Gastrocnemius medialis (tissue), 4 donors: ENCODE results near the gene POU3F3. TPM values are rescaled to one million over a fixed set of nuclear protein-coding genes. Genes with fewer than 3 reads are reported as not detected.

ENCODE experiments used
- ATAC-seq, 2 donors: fragments of 150-250 bp; one replicate each; pipeline ENCODE4 v1.9.1; 2016
- DNase-seq, 2 donors: peaks; one replicate each; pipeline ENCODE4 v3.0.0-alpha.2; 2019
- H3K27ac ChIP-seq, 4 donors: fragments of 200-600 bp; sonication (generic); 1 replicate in 1 of 4; 2 replicates in 3 of 4; pipeline ENCODE4 v1.5.1; 2016 to 2018; ENCODE audit warnings: mild to moderate bottlenecking in 2 of 4, moderate library complexity in 1 of 4
- H3K27me3 ChIP-seq, 3 donors: fragments of 200-600 bp; sonication (generic) in 2 of 3; 1 replicate in 1 of 3; 2 replicates in 2 of 3; pipeline versions ENCODE4 v1.5.1 to v1.6.0; 2016 to 2019; ENCODE audit warnings: mild to moderate bottlenecking in 1 of 3, moderate library complexity in 1 of 3
- H3K36me3 ChIP-seq, 2 donors: fragments of 200-600 bp; sonication (generic) in 1 of 2; one replicate each; pipeline ENCODE4 v1.5.1; 2017 to 2018
- H3K4me1 ChIP-seq, 2 donors: fragments of 200-600 bp; sonication (generic) in 1 of 2; one replicate each; pipeline ENCODE4 v1.5.1; 2016 to 2017; ENCODE audit warnings: mild to moderate bottlenecking in 2 of 2
- H3K4me3 ChIP-seq, 4 donors: fragments of 200-600 bp; sonication (generic) in 3 of 4; 1 replicate in 1 of 4; 2 replicates in 3 of 4; pipeline ENCODE4 v1.5.1; 2016 to 2019; ENCODE audit warnings: mild to moderate bottlenecking in 2 of 4
- H3K9me3 ChIP-seq, 3 donors: fragments of 200-600 bp; sonication (generic) in 2 of 3; 1 replicate in 1 of 3; 2 replicates in 2 of 3; pipeline ENCODE4 v1.5.1; 2016 to 2019
- CTCF ChIP-seq, 5 experiments: fragments of 450-650 bp in 3 of 5; fragments of 200-600 bp in 2 of 5; sonication (generic) in 2 of 5; IDR thresholded peaks in 4 of 5; conservative IDR thresholded peaks in 1 of 5; 1 replicate in 4 of 5; 2 replicates in 1 of 5; pipeline ENCODE4 v1.5.1; 2016 to 2019; ENCODE audit warnings: antibody characterized with exemption in 5 of 5, mild to moderate bottlenecking in 3 of 5, moderate library complexity in 3 of 5
- POLR2A ChIP-seq, 2 donors: fragments of 450-650 bp; IDR thresholded peaks; one replicate each; pipeline ENCODE4 v1.6.1; 2017; ENCODE audit warnings: antibody characterized with exemption in 2 of 2, mild to moderate bottlenecking in 2 of 2, moderate library complexity in 2 of 2
- in situ Hi-C, 4 donors: fragments of 200-750 bp; cut with MboI; loops; one replicate each; pipeline versions ENCODE4 v1.15.0 to v1.8.0; 2017; ENCODE audit warnings: low sequenced_read_pairs in 4 of 4
- intact Hi-C: fragments of 100-400 bp; cut with DNase I; formaldehyde crosslinking; loops from one replicate; pipeline ENCODE4 v1.15.1; 2023; ENCODE audit warnings: low total_unique reads
- total RNA-seq, 4 donors: library from RNA; depleted of rRNA; stranded (reverse); fragments of >200 nt; gene quantifications; one replicate each; pipeline versions ENCODE4 v1.1.0 to v1.2.3, GENCODE V29; 2016

Gene POU3F3
- total RNA-seq, 4 donors from 2014 or later: not detected

- in situ Hi-C loops: no loop called here
- Histone ChIP-seq H3K27ac (no peak overlapping the region), H3K36me3 (no peaks in the 10 kb centered on the region), H3K27me3 (no peaks in the 10 kb centered on the region), H3K9me3 (no peaks in the 10 kb centered on the region), H3K4me1 (no peaks in the 10 kb centered on the region), H3K4me3 (no peak overlapping the region)
- TF ChIP-seq CTCF (IDR thresholded peaks at IDR 0.05 in 4 of 5, conservative IDR thresholded peaks at IDR 0.05 in 1 of 5): no peak
- TF ChIP-seq POLR2A (IDR thresholded peaks at IDR 0.05): no peak
- ATAC-seq: peak; percentile 56 to 75
- intact Hi-C loops: no loop called here
- DNase-seq: peak in 1 of 2 donors; percentile 33
These were observed 43.7 kb downstream of the POU3F3 start for GRCh38 chr2:104897515-104898184.

- ATAC-seq (no peak), DNase-seq (no peak)
- H3K36me3 ChIP-seq: no peaks in the 10 kb centered on the region
- in situ Hi-C loops: no loop called here
- H3K9me3 ChIP-seq: no peaks in the 10 kb centered on the region
- H3K4me3 ChIP-seq: no peak overlapping the region
- no peak overlapping the region for H3K27ac ChIP-seq
- no peak for TF ChIP-seq POLR2A (IDR thresholded peaks at IDR 0.05)
- TF ChIP-seq CTCF (IDR thresholded peaks at IDR 0.05 in 4 of 5, conservative IDR thresholded peaks at IDR 0.05 in 1 of 5): no peak
- intact Hi-C loops: no loop called here
- no peaks in the 10 kb centered on the region for H3K4me1 ChIP-seq
- no peaks in the 10 kb centered on the region for H3K27me3 ChIP-seq
These were observed 46.7 kb downstream of the POU3F3 start for GRCh38 chr2:104900608-104901007.

- Histone ChIP-seq H3K27ac (no peak overlapping the region), H3K4me1 (no peaks in the 10 kb centered on the region), H3K36me3 (no peaks in the 10 kb centered on the region), H3K27me3 (no peaks in the 10 kb centered on the region), H3K9me3 (no peaks in the 10 kb centered on the region), H3K4me3 (no peak overlapping the region)
- ATAC-seq (no peak), DNase-seq (no peak)
- intact Hi-C loops (no loop called here), in situ Hi-C loops (no loop called here)
- no peak for TF ChIP-seq CTCF (IDR thresholded peaks at IDR 0.05 in 4 of 5, conservative IDR thresholded peaks at IDR 0.05 in 1 of 5)
- no peak for TF ChIP-seq POLR2A (IDR thresholded peaks at IDR 0.05)
These were observed 47.3 kb downstream of the POU3F3 start for GRCh38 chr2:104901037-104901881.

- intact Hi-C loops: no loop called here
- in situ Hi-C loops: no loop called here
- Histone ChIP-seq H3K27me3 (no peaks in the 10 kb centered on the region), H3K36me3 (no peaks in the 10 kb centered on the region), H3K27ac (no peak overlapping the region), H3K9me3 (no peaks in the 10 kb centered on the region), H3K4me3 (no peak overlapping the region), H3K4me1 (no peaks in the 10 kb centered on the region)
- ATAC-seq (no peak), DNase-seq (no peak)
- TF ChIP-seq CTCF (IDR thresholded peaks at IDR 0.05 in 4 of 5, conservative IDR thresholded peaks at IDR 0.05 in 1 of 5): no peak
- no peak for TF ChIP-seq POLR2A (IDR thresholded peaks at IDR 0.05)
These were observed 48.4 kb downstream of the POU3F3 start for GRCh38 chr2:104902317-104902716.

Other genes starting within 250 kb of the POU3F3 start
- gene MRPS9, start 184.0 kb downstream of the POU3F3 start, total RNA-seq: 10 to 100 TPM; 34.9 to 79.5 (median 38.6) TPM